IPS DF 19.7 (cell line): ENCODE measurements around the gene SLC1A3.

ENCODE experiments used
- DNase-seq: peaks from one replicate; pipeline ENCODE4 v3.0.0-alpha.2; 2013; ENCODE audit warnings: low read depth, low spot score

The SLC1A3 gene

GRCh38 chr5:36599986-36600779 is 6.2 kb upstream of the SLC1A3 start:
- no peak for DNase-seq

GRCh38 chr5:36600917-36601527 is 5.4 kb upstream of the SLC1A3 start:
- DNase-seq: no peak

DNA sequence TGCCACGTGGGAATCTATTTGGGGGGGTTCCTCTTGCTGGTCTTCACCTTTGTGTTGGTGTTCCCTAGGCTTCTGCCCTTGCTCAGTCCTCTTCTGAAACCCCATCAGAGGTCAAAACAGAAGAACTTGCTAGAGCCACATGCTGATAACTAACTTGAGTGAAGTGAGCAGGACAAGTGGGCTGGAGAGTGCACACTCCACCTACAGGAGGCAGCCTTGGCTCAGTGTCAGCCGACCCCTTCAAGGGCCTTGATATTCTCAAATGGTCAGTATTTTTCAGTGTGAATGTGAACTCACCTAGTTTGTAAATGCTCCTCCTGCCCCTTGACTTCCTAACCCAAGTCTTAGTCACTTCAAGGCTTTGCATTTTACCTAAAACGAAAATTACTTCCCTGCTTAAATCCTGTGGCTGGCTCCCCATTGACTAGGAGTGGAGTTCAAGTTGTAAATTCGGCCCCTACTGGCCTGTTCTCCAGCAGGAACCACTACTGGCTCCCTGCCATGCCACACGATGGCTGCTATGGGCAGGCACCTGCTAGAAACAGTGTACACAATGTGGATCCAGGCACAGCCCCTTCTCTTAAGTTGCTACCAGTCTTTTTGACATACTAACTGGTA is 3.6 kb upstream of the SLC1A3 start:
- no peak for DNase-seq

DNA sequence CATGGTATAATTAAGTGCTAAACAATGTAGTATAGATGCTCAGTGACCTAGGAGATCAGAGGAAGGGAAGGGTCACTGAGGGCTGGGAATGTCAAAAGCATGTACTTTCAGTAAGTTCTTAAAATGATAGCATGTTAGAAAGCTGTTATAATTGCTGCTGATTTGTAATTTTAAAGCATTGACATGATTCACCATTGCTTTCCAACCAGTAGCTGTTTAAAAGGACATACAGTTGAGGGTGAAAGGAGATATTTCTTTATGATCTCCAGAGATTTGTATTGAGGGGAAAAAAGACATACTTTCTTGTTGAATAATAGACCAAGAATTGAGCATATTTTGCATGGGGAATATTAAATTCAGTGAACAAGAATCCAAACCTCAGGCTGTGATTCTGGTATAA is 1.2 kb upstream of the SLC1A3 start:
- no peak for DNase-seq

DNA sequence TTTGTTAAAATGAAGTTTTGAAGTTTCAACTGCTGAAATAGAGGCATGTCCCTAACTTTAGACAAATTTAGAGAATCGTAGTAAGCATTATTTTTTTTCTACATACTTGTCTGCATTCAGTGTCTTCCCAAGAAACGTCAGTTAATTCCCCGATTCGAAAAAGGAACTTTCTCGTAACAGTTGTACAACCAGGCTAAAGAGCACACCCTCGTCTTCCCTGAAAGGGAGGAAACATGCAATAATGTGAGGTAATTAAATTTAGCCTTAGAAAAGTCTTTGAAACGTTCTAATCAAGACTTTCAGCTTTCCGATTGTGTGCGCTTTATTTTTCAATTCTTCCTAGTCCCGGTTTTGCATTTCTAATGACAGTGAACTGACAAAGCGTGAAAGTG is 374 bp upstream of the SLC1A3 start:
- DNase-seq: no peak

DNA sequence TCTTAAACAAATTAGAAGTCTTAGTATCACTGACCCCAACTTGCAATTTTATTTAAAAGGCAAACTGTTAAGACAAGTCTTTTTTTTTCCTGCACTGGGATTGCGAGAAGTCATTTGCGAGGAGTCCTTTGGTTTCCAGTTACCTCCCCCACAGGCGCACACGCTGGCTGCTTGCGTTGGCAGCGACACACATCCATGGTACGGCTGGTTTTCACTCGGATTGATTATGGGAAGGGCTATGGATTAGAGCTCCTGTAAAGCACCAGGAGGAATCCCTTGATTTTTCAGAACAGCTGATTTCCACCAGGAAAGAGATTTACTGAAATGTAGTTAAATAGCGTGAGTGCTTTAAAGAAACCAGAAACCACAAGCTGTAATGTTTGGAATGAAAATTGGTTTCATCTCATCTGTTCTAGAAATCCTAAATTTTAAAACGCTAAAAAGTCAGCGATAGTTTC is 737 bp downstream of the SLC1A3 start:
- DNase-seq: no peak

GRCh38 chr5:36607838-36608783 is 1.7 kb downstream of the SLC1A3 start:
- DNase-seq: no peak

- no peak for DNase-seq
These were observed 4.2 kb downstream of the SLC1A3 start for GRCh38 chr5:36610621-36611020.

DNA sequence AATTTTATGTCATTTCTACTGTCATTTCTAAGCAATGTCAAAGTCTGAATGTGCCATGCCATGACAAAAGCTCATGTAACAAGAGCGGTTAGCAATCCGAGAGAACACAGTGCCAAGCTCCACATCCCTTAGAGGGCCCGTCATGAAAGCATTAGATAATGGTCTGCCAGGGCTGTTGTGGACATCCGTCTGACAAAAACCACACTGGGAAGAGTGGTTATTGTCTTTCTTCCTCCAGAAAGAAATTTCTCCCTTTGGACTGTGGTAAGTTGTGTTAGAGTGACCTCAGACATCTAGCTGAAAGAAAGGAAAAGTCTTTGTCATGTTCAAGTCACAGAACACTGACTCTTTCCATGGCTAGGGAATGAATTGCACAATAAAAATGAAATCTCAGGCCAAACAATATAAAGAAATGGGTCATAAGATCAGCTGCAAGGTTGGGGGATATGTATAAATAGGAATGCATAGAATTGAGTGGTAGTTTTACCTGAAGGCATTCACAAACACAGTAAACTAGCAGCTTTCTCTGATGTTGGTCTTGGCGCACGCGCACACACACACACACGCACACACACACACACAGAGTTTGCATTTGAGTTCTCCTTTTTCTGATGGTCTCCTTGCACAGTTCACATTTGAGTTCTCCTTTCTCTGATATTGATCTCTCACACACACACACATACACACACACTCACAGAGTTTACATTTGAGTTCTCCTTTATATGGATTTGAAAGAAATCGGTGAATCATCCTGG is 5.3 kb downstream of the SLC1A3 start:
- DNase-seq: no peak

DNA sequence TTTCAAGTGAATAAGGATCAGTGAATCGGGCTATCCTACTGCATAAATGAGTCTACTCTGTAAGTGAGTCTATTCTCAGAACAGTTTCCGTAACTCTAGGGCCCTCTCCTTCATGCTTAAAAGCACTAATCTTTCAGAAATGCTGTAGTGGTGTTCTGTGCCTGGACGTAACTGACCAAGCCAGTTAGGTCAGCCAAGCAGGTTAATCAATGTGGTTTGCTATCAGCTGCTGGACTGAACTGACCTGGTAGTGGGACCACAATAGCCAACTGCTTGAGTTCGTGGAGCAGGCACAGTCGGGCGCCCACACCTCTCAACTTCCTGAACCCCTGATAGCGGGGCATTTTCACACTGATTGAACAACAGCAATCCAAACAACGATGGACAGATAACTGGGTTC is 6.8 kb downstream of the SLC1A3 start:
- DNase-seq: no peak

GRCh38 chr5:36613771-36614656 is 7.6 kb downstream of the SLC1A3 start:
- DNase-seq: no peak

- DNase-seq: no peak
These were observed 8.4 kb downstream of the SLC1A3 start for GRCh38 chr5:36614657-36615308.

- DNase-seq: peak; percentile 99
These were observed 12.7 kb downstream of the SLC1A3 start for GRCh38 chr5:36619012-36619635.

DNA sequence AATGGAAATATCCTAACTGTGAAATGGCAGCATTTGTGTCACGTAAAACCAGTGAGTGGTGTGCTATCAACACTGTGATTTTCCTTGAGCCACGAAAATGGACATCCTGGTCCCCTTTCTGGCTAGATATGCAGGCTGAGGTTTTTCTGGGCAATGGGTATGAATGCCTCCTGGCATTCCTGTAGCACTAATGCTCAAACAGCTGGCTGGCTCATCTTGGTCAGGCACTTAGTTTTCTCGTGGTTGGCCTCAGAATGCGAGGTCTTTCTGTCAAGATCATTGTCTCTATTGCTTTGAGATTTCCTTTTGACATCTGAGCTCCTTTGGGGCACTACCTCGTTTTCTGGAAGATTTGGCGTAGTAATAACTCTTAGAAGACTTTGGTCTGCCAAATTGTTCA is 15.6 kb downstream of the SLC1A3 start:
- no peak for DNase-seq

DNA sequence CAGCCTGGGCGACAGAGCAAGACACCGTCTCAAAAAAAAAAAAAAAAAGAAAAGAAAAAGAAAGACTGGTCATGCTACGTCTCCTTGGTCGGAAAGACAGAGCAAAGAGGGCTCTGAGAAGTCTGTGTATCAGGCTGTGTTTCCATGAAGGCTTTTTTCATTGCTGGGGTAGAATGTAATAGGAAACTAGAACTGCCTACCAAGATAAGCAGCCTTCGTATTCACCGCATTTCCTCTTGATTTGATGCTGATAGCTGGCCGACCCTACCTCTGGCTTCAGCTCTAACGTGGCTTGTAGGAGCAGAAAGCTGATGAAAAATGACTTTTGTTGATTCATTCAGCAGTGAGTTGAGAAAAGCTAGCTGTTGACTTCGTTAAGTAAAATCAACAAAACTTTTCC is 17.4 kb downstream of the SLC1A3 start:
- no peak for DNase-seq

DNA sequence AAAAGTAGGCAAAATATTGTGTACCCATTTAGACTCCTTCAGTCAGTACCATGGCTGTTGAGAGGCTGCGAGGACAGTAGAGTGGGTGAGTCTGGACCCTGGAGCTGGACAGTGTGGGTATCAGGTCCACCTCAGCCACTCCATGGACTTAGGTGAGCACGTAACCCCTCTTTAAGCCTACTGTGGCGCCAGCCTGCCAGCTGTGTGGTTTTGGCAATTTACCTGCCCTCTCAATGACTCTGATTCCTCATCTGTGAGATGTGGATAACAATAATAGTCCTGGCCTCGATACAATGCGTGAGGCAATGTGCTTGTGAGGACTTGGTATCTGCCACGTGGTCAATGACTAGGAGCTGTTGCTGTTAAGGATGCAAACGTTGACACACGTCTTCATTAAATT is 17.9 kb downstream of the SLC1A3 start:
- no peak for DNase-seq

GRCh38 chr5:36628695-36629094 is 22.3 kb downstream of the SLC1A3 start:
- no peak for DNase-seq

- DNase-seq: no peak
These were observed 23.3 kb downstream of the SLC1A3 start for GRCh38 chr5:36629729-36630128.
